Measurements from ENCODE around the gene CCSER2.

Gene CCSER2, protein sequence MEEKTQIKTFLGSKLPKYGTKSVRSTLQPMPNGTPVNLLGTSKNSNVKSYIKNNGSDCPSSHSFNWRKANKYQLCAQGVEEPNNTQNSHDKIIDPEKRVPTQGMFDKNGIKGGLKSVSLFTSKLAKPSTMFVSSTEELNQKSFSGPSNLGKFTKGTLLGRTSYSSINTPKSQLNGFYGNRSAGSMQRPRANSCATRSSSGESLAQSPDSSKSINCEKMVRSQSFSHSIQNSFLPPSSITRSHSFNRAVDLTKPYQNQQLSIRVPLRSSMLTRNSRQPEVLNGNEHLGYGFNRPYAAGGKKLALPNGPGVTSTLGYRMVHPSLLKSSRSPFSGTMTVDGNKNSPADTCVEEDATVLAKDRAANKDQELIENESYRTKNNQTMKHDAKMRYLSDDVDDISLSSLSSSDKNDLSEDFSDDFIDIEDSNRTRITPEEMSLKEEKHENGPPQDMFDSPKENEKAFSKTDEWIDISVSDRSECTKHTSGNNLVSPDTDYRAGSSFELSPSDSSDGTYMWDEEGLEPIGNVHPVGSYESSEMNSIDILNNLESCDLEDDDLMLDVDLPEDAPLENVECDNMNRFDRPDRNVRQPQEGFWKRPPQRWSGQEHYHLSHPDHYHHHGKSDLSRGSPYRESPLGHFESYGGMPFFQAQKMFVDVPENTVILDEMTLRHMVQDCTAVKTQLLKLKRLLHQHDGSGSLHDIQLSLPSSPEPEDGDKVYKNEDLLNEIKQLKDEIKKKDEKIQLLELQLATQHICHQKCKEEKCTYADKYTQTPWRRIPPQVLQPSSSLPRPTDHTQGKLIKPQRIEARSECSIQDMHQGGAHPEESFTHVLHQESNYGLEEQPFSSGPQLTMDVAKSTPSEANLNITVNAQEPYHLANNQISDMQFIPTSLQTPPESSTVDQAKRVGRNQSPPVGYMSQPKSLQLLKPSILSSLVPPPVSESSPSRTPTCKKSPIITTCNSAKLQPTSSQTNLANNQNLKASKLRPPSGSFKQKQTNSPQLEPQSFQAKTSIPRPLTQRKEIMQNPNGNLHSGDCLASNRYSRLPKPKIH

DNA sequence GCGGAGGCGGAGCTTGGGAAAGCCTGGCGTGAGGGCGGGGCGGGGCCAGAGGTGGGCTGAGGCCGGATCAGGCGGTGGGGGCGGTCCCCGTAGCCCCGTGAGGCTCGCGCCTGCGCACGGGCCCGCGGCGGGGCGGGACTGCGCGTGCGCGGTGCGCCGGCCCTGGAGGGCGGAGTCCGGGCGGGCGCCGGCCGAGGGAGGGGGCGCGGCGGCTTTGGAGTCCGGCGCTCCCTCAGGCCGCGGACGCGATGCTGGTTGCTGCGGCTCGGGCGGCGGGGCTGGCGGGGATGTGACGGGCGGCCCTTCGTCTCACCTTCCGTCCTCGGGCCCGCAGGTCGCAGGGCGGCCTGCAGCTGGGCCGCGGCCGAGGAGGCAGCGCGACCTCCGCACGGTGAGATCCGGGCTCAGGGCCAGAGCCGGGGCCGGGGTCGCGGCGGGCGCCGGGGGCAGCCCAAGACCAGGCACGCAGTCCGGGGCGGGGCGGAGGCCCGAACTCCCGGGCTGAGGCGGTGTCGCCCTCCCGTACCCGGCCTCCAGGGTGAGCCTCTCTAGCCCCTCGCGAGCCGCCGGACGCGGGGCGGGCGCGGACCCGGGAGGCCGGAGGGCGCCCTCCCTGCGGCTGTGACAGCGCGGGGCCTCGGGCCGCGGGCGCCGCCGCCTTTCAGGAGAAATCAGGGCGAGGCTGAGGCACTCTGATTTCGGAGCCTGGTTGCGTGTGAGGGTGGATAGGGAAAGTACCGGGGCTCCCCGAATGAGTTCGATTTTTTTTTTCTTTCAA, at the start of gene CCSER2:
Gene CCSER2 (plus strand): TSS at position 172 of the 778 bp plus-strand sequence. CDS start 42,464 bp downstream, outside the sequence.
- H3K27ac ChIP-seq: peak within 1 kb of the TSS; percentile 65
- TF ChIP-seq, protein P1, sequence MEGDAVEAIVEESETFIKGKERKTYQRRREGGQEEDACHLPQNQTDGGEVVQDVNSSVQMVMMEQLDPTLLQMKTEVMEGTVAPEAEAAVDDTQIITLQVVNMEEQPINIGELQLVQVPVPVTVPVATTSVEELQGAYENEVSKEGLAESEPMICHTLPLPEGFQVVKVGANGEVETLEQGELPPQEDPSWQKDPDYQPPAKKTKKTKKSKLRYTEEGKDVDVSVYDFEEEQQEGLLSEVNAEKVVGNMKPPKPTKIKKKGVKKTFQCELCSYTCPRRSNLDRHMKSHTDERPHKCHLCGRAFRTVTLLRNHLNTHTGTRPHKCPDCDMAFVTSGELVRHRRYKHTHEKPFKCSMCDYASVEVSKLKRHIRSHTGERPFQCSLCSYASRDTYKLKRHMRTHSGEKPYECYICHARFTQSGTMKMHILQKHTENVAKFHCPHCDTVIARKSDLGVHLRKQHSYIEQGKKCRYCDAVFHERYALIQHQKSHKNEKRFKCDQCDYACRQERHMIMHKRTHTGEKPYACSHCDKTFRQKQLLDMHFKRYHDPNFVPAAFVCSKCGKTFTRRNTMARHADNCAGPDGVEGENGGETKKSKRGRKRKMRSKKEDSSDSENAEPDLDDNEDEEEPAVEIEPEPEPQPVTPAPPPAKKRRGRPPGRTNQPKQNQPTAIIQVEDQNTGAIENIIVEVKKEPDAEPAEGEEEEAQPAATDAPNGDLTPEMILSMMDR (IDR thresholded peaks at IDR 0.05): peak; percentile 38
- no peak for TF ChIP-seq ZFX (IDR thresholded peaks at IDR 0.05; ENCODE audit: borderline replicate concordance)

DNA sequence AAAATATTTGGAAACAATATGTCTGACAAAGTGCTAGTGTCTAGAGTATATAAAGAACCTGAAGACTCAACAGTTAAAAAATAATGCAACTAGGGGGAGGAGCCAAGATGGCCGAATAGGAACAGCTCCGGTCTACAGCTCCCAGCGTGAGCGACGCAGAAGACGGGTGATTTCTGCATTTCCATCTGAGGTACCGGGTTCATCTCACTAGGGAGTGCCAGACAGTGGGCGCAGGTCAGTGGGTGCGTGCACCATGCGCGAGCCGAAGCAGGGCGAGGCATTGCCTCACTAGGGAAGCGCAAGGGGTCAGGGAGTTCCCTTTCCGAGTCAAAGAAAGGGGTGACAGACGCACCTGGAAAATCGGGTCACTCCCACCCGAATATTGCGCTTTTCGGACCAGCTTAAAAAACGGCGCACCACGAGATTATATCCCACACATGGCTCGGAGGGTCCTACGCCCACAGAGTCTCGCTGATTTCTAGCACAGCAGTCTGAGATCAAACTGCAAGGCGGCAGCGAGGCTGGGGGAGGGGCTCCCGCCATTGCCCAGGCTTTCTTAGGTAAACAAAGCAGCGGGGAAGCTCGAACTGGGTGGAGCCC, 48.4 kb upstream of the CCSER2 start:
- H3K27ac ChIP-seq: peak overlapping the region; percentile 63

DNA sequence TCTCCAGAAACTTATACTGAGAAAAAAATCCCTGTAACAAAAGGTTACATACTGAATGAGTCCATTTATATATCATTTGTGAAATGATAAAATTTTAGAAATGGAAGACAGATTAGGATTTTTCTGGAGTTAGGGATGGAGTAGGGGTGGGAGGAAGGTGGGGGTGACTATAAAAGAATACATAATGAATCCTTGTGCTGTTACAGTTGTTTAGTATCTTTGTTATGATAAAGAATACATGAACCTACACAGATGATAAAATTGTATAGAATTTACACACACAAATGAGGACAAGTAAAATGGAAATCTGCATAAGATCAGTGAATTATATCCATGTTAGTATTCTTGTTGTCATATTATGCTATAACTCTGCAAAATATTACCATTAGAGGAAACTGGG, 41.7 kb upstream of the CCSER2 start:
- H3K27ac ChIP-seq: no peak overlapping the region
- TF ChIP-seq, protein P1 (IDR thresholded peaks at IDR 0.05): no peak
- TF ChIP-seq ZFX (IDR thresholded peaks at IDR 0.05; ENCODE audit: borderline replicate concordance): no peak

DNA sequence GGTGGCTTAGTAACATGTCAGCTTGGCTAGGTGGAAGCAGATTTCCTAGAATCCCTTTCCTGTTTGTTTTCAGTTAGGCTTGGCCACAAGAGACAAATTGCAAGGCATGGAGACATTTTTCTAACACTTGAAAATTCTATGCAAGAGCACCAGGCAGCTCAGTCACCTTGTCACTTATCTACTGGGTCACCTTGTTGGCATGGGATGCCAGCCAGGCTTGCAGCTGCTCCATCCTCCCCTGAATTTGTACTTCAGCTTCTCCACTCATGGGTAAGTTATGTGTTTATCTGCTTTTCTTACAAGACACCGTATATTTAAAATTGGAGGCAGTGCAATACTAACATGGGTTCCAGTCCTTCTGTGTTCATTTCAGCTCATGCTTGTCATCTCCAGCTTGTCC, 40.2 kb upstream of the CCSER2 start:
- no peak for TF ChIP-seq ZFX (IDR thresholded peaks at IDR 0.05; ENCODE audit: borderline replicate concordance)
- TF ChIP-seq, protein P1 (IDR thresholded peaks at IDR 0.05): no peak

DNA sequence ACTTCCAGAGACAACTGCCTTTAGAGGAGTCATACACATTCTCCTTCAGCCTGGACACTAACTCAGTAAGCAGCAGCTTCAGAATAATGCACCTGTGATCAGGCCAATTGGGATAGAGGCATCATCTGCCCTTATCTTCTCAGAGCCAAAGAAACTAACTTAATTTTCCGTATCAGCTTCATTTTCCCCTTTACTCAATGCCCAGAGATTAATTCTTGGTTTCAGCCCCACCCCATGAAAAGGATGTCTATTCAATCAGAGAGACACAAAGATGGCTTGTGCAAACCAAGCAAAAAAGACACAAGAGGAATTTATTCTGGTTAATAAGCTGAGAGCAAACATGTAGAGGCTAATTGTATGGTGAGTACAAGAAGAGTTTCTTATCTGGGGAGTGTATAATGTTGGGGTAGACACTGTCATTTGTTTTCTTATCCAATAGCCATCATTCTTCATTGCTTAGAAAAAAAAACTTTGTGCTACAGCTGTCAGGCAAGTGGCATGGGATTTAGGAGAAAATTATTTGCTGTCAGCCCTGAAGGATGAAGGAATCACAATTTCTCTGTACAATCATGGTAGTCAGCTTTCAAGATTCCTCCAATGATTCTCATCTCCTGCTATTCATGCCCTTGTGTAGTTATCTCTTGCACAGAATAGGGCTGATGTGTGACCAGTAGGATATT, 38.7 kb upstream of the CCSER2 start:
- TF ChIP-seq, protein P1 (IDR thresholded peaks at IDR 0.05): no peak
- no peak for TF ChIP-seq ZFX (IDR thresholded peaks at IDR 0.05; ENCODE audit: borderline replicate concordance)
- no peak overlapping the region for H3K27ac ChIP-seq

More for the DNA sequence above, 40.2 kb upstream of the CCSER2 start:
- no peak overlapping the region for H3K27ac ChIP-seq

DNA sequence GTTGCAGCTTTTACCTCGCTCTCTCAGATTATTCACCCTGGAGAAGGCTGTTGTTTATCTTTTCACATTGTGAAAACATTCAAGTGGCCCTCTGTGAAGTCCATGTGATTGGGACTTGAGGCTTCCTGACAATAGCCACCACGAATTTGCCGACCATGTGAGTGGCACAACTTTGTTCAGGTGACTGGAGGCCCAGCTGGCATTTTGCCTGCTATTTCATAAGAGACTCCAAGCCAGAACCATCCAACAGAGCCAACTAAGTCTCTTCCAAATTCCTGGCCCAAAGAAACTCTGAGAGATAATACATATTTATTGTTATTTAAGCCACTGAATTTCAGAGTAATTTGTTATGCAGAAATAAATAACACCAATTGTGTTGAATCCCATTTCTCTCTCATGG, 38.2 kb upstream of the CCSER2 start:
- no peak overlapping the region for H3K27ac ChIP-seq
- TF ChIP-seq, protein P1 (IDR thresholded peaks at IDR 0.05): no peak
- no peak for TF ChIP-seq ZFX (IDR thresholded peaks at IDR 0.05; ENCODE audit: borderline replicate concordance)
